ENCODE measurements around the gene PTPRG. TPM values are rescaled to one million over a fixed set of nuclear protein-coding genes. Genes with fewer than 3 reads are reported as not detected.

PTPRG gene
- total and polyA plus RNA-seq, 2 of the 13 experiments (the other 11 are each of a cell fraction or from before 2014, with no cell fraction given) = 8.0 to 25.3 TPM

- intact Hi-C loops (cut with micrococcal nuclease; ENCODE audit: unreplicated experiment) = no loop called here
- 94% methylated on average over 4 of the region's 4 CpGs for WGBS (ENCODE audit: low lambda C conversion rate)
- H3K36me3 ChIP-seq (replicated peaks in 1 of 2; ENCODE audit: control insufficient read depth in 1 of 2, insufficient read depth in 2 of 2, low read length in 2 of 2) = no peaks in the 10 kb centered on the region
Measured at GRCh38 chr3:61892891-61893290, 331.5 kb downstream of the PTPRG start.

More at GRCh38 chr3:61892891-61893290, 331.5 kb downstream of the PTPRG start:
- CTCF ChIA-PET (ENCODE audit: low intra/inter-chr PET ratio, low total read pairs) = no interaction called here
- DNase-seq (ENCODE audit: low spot score) (no peak), ATAC-seq (no peak), FAIRE-seq (no peak)
- no peak overlapping the region for H3K4me2 ChIP-seq (ENCODE audit: low read depth, low read length)
- no peaks in the 10 kb centered on the region for H4K20me1 ChIP-seq (ENCODE audit: insufficient read depth, low read length)
- POLR2A ChIA-PET = no interaction called here
- H3K4me1 ChIP-seq (ENCODE audit: insufficient read depth, low read length) = peaks cover 8% of the 10 kb centered on the region; the same call in 1 of the 2 replicates
- H3K4me3 ChIP-seq (replicated peaks in 1 of 3; ENCODE audit: insufficient read depth in 1 of 3, low read depth in 2 of 3, low read length in 3 of 3) = no peak overlapping the region
- H3K27ac ChIP-seq (ENCODE audit: extremely low read length, insufficient read depth, low read length) = no peak overlapping the region
- TF ChIP-seq ZNF790 (CRISPR knock-in tag; IDR thresholded peaks at IDR 0.05; ENCODE audit: borderline replicate concordance) (no peak), PAF1 (CRISPR knock-in tag; IDR thresholded peaks at IDR 0.05) (no peak), ZFP91 (CRISPR knock-in tag; IDR thresholded peaks at IDR 0.05; ENCODE audit: borderline replicate concordance) (no peak), ZIK1 (CRISPR knock-in tag; IDR thresholded peaks at IDR 0.05; ENCODE audit: borderline replicate concordance, low read depth) (no peak), ETV5 (CRISPR knock-in tag; IDR thresholded peaks at IDR 0.05; ENCODE audit: borderline replicate concordance) (no peak), TCF7 (IDR thresholded peaks at IDR 0.05; ENCODE audit: low read depth) (no peak), ZNF570 (CRISPR knock-in tag; IDR thresholded peaks at IDR 0.05; ENCODE audit: borderline replicate concordance) (no peak), ZFP90 (CRISPR knock-in tag; IDR thresholded peaks at IDR 0.05; ENCODE audit: borderline replicate concordance) (no peak), SP4 (CRISPR knock-in tag; IDR thresholded peaks at IDR 0.05) (no peak), LBX2 (CRISPR knock-in tag; IDR thresholded peaks at IDR 0.05; ENCODE audit: borderline replicate concordance) (no peak), PBX3 (CRISPR knock-in tag; IDR thresholded peaks at IDR 0.05; ENCODE audit: borderline replicate concordance) (no peak)
- H3K27me3 ChIP-seq (ENCODE audit: control insufficient read depth in 1 of 2, insufficient read depth in 2 of 2, low read length in 2 of 2) = no peaks in the 10 kb centered on the region
- in situ Hi-C loops (cut with HindIII; ENCODE audit: extremely low pct_ligation_motif_present, low pct_unique_long_range_greater_than_20kb) = no loop called here
- H2AFZ ChIP-seq (ENCODE audit: low read length) = no peak overlapping the region
- no peaks in the 10 kb centered on the region for H3K79me2 ChIP-seq (ENCODE audit: insufficient read depth, low read length)
- no peaks in the 10 kb centered on the region for H3K9me3 ChIP-seq (ENCODE audit: low read length)
- no TSS peak for BruUV-seq (replicated peaks)
- H3K9ac ChIP-seq (ENCODE audit: insufficient read depth, low read depth, low read length) = no peak overlapping the region

All from HepG2 (cell line).